GM12878 (cell line): ENCODE results near the gene G2E3. TPM values are rescaled to one million over a fixed set of nuclear protein-coding genes. Genes with fewer than 3 reads are reported as not detected.

Experiments used
- ATAC-seq: fragments of 200-7000 bp; cut with Tn5 transposase; 3 replicates; pipeline ENCODE4 v1.9.1; 2020; ENCODE audit warnings: mild to moderate bottlenecking, moderate library complexity
- BruUV-seq: library from RNA; stranded (reverse); fragments of 400-500 nt; replicated peaks from 2 replicates; lab custom pipeline; 2021; lab: Mats Ljungman, UMichigan
- CTCF ChIA-PET: fragments of 300-600 bp; sonication (Branson Sonifier 250); formaldehyde crosslinking; extraction: SDS; loops from one replicate; lab custom pipeline; 2021; ENCODE audit warnings: inconsistent platforms; lab: Yijun Ruan, JAX
- POLR2A ChIA-PET: fragments of 350-600 bp; formaldehyde crosslinking; extraction: SDS; loops from one replicate; lab custom pipeline; 2021; ENCODE audit warnings: inconsistent platforms; lab: Charles Lee
- RAD21 ChIA-PET: fragments of 300-600 bp; sonication (Branson Sonifier 250); formaldehyde crosslinking; loops from one replicate; lab custom pipeline; 2023; ENCODE audit warnings: antibody characterized with exemption; ENCODE audit not compliant: unreplicated experiment; lab: Charles Lee
- SMC1A ChIA-PET: fragments of 300-600 bp; sonication (Branson Sonifier 250); formaldehyde crosslinking; loops from one replicate; lab custom pipeline; 2023; ENCODE audit not compliant: unreplicated experiment, uncharacterized antibody; lab: Charles Lee
- DNase-seq: peaks from one replicate; pipeline ENCODE4 v3.0.0-alpha.2; 2011; ENCODE audit warnings: low read depth, low spot score
- FAIRE-seq: peaks from 3 replicates; lab custom pipeline; 2011; peaks lifted over from hg19 to GRCh38; lab: Jason Lieb, UNC
- H2AFZ ChIP-seq: 2 replicates; pipeline ENCODE4 v1.6.0; 2011; ENCODE audit warnings: low read depth, low read length, control low read depth; ENCODE audit not compliant: control insufficient read depth
- H3K27ac ChIP-seq: 2 replicates; pipeline ENCODE4 v1.5.1; 2011; ENCODE audit warnings: control low read depth; ENCODE audit not compliant: control insufficient read depth, insufficient read depth
- H3K27me3 ChIP-seq, 2 experiments: replicated peaks in 1 of 2; 2 replicates each; pipeline versions ENCODE4 v1.6.0 to v1.6.1; 2011; ENCODE audit warnings: low read length in 1 of 2; ENCODE audit not compliant: control insufficient read depth in 2 of 2, insufficient read depth in 2 of 2
- H3K36me3 ChIP-seq, 2 experiments: 2 replicates each; pipeline ENCODE4 v1.5.1; 2011; ENCODE audit warnings: low read length in 1 of 2; ENCODE audit not compliant: control insufficient read depth in 2 of 2, insufficient read depth in 2 of 2
- H3K4me1 ChIP-seq: 2 replicates; pipeline ENCODE4 v1.6.1; 2011; ENCODE audit warnings: mild to moderate bottlenecking, low read length, moderate library complexity, mixed read lengths; ENCODE audit not compliant: control insufficient read depth, insufficient read depth
- H3K4me2 ChIP-seq: 2 replicates; pipeline ENCODE4 v1.6.0; 2011; ENCODE audit warnings: control low read depth; ENCODE audit not compliant: control insufficient read depth, insufficient read depth
- H3K4me3 ChIP-seq: fragments of 200-600 bp; sonication (generic); 2 replicates; pipeline ENCODE4 v1.5.1; 2016
- H3K79me2 ChIP-seq: 2 replicates; pipeline ENCODE4 v1.6.0; 2011; ENCODE audit warnings: low read length; ENCODE audit not compliant: control insufficient read depth, insufficient read depth
- H3K9ac ChIP-seq: 2 replicates; pipeline ENCODE4 v1.8.0; 2011; ENCODE audit warnings: low read length, control low read depth, mixed read lengths; ENCODE audit not compliant: control insufficient read depth, insufficient read depth
- H3K9me3 ChIP-seq: replicated peaks from 3 replicates; pipeline ENCODE4 v1.5.1; 2011; ENCODE audit warnings: mild to moderate bottlenecking, low read length; ENCODE audit not compliant: control insufficient read depth, insufficient read depth
- H4K20me1 ChIP-seq: 2 replicates; pipeline ENCODE4 v1.6.0; 2011; ENCODE audit not compliant: control insufficient read depth, insufficient read depth
- EGR1 ChIP-seq, 2 experiments: IDR thresholded peaks; 1 replicate in 1 of 2; 2 replicates in 1 of 2; pipeline ENCODE4 v1.6.1; 2011 to 2012; ENCODE audit warnings: low read depth in 2 of 2, low read length in 2 of 2, borderline replicate concordance in 1 of 2, mild to moderate bottlenecking in 1 of 2, moderate library complexity in 1 of 2
- ETV6 ChIP-seq, 2 experiments: fragments of 450-650 bp in 1 of 2; IDR thresholded peaks in 1 of 2; conservative IDR thresholded peaks in 1 of 2; 2 replicates each; pipeline ENCODE4 v1.6.1; 2014; ENCODE audit warnings: antibody characterized with exemption in 1 of 2, borderline replicate concordance in 1 of 2, low read depth in 1 of 2, mild to moderate bottlenecking in 1 of 2, moderate library complexity in 1 of 2
- KAT2A ChIP-seq: conservative IDR thresholded peaks from 2 replicates; pipeline ENCODE4 v1.6.1; 2011; ENCODE audit warnings: low read depth, low read length; ENCODE audit not compliant: control insufficient read depth
- RBBP5 ChIP-seq: fragments of 200-600 bp; sonication (generic); conservative IDR thresholded peaks from 2 replicates; pipeline ENCODE4 v1.6.1; 2016
- SKIL ChIP-seq: fragments of 450-650 bp; IDR thresholded peaks from 2 replicates; pipeline ENCODE4 v1.6.1; 2017; ENCODE audit warnings: mild to moderate bottlenecking, low read depth, inconsistent platforms; ENCODE audit not compliant: poor library complexity, severe bottlenecking
- SPI1 ChIP-seq: IDR thresholded peaks from 2 replicates; pipeline ENCODE4 v1.6.1; 2011; ENCODE audit warnings: low read depth, mild to moderate bottlenecking, low read length, moderate library complexity, borderline replicate concordance; ENCODE audit not compliant: insufficient read depth
- STAT1 ChIP-seq: fragments of 450-650 bp; conservative IDR thresholded peaks from 2 replicates; pipeline ENCODE4 v1.6.1; 2014; ENCODE audit warnings: antibody characterized with exemption, mild to moderate bottlenecking
- TCF12 ChIP-seq: IDR thresholded peaks from 2 replicates; pipeline ENCODE4 v1.6.1; 2011; ENCODE audit warnings: low read depth, mild to moderate bottlenecking, low read length
- ZBED1 ChIP-seq: IDR thresholded peaks from 2 replicates; pipeline ENCODE4 v1.6.1; 2016; ENCODE audit warnings: borderline replicate concordance
- ZBTB11 ChIP-seq: fragments of 450-650 bp; formaldehyde crosslinking; IDR thresholded peaks from 2 replicates; pipeline ENCODE4 v1.5.0; 2022; ENCODE audit warnings: mild to moderate bottlenecking, missing genetic modification characterization
- ZNF217 ChIP-seq: fragments of 450-650 bp; IDR thresholded peaks from 2 replicates; pipeline ENCODE4 v1.6.1; 2017; ENCODE audit warnings: antibody characterized with exemption, mild to moderate bottlenecking
- ZNF384 ChIP-seq: IDR thresholded peaks from 2 replicates; pipeline ENCODE4 v1.6.1; 2012; ENCODE audit warnings: low read depth, mild to moderate bottlenecking, low read length, improper control_type of control experiment, borderline replicate concordance
- in situ Hi-C: fragments of 300-500 bp; cut with MboI; formaldehyde crosslinking; loops from 9 replicates; pipeline ENCODE4 v1.14.3; 2018; ENCODE audit warnings: mixed read lengths
- intact Hi-C: fragments of 100-400 bp; cut with micrococcal nuclease; formaldehyde crosslinking; loops from one replicate; pipeline ENCODE4 v1.14.2; 2022; ENCODE audit not compliant: unreplicated experiment
- polyA plus RNA-seq, 11 experiments: library from polyadenylated mRNA; depleted of rRNA in 4 of 11; unstranded in 6 of 11; stranded (reverse) in 5 of 11; fragments of >200 nt; fragmentation: Nextera tagmentation in 4 of 11; fragmentation: Illumina TruSeq in 1 of 11; extraction: Ambion mirVana in 4 of 11; extraction: Trizol in 1 of 11; gene quantifications; 1 replicate in 1 of 11; 2 replicates in 10 of 11; pipeline versions ENCODE4 v1.2.1 to v1.2.3, GENCODE V29; 2011 to 2016; ENCODE audit warnings: inconsistent platforms in 2 of 11, missing spikeins in 2 of 11, low read depth in 1 of 11
- total RNA-seq, 4 experiments: library from RNA; depleted of rRNA in 3 of 4; stranded (reverse); fragments of >200 nt in 3 of 4; fragmentation: Illumina TruSeq in 1 of 4; extraction: Trizol in 1 of 4; gene quantifications; 2 replicates each; pipeline versions ENCODE4 v1.2.1 to v1.2.3, GENCODE V29; 2013 to 2021

Gene G2E3
- total and polyA plus RNA-seq, 10 of the 15 experiments (the other 5 are each of a cell fraction or from before 2014, with no cell fraction given) = 10.0 to 38.0 (median 21.1) TPM

- H2AFZ ChIP-seq = no peak overlapping the region
- H3K4me2 ChIP-seq = no peak overlapping the region
- BruUV-seq = no TSS peak
- RAD21 ChIA-PET = no interaction called here
- H3K9me3 ChIP-seq = peaks cover 14% of the 10 kb centered on the region; the same call in 2 of the 3 replicates
- no peak for TF ChIP-seq SPI1
- no peak for TF ChIP-seq ETV6 (conservative IDR thresholded peaks at IDR 0.05 in 1 of 2, IDR thresholded peaks at IDR 0.05 in 1 of 2; ENCODE audit: borderline replicate concordance in 1 of 2, low read depth in 1 of 2)
- TF ChIP-seq RBBP5 = no peak
- no peak for TF ChIP-seq SKIL
- TF ChIP-seq STAT1 = no peak
- no peak for TF ChIP-seq EGR1 (IDR thresholded peaks at IDR 0.05; ENCODE audit: borderline replicate concordance in 1 of 2, low read depth in 2 of 2, low read length in 2 of 2)
- no peak for TF ChIP-seq KAT2A
- TF ChIP-seq ZBED1 = no peak
- TF ChIP-seq ZBTB11 = no peak
- no peak for TF ChIP-seq ZNF384
- no peak for TF ChIP-seq TCF12
- no peak for TF ChIP-seq ZNF217
- no peak overlapping the region for H3K27ac ChIP-seq
- no peak overlapping the region for H3K9ac ChIP-seq
- H3K27me3 ChIP-seq = no peaks in the 10 kb centered on the region
- no peak for ATAC-seq
- FAIRE-seq = no peak
- H3K4me1 ChIP-seq = no peaks in the 10 kb centered on the region
- H4K20me1 ChIP-seq = no peaks in the 10 kb centered on the region
- DNase-seq = no peak
- peaks cover 3 to 15% of the 10 kb centered on the region in 2 experiments for H3K36me3 ChIP-seq
- POLR2A ChIA-PET = no interaction called here
- CTCF ChIA-PET = interaction anchor here (1.0 kb wide), 1 partner anchor 9 kb away, joined by 3 read pairs; no protein-coding TSS in a partner anchor
- SMC1A ChIA-PET = interaction anchor here (0.8 kb wide), 1 partner anchor 32 kb away, joined by 3 read pairs; no protein-coding TSS in a partner anchor
- intact Hi-C loops (no loop called here), in situ Hi-C loops (no loop called here)
- H3K79me2 ChIP-seq = peaks cover 32% of the 10 kb centered on the region
- H3K4me3 ChIP-seq = no peak overlapping the region
These were observed 25.2 kb downstream of the G2E3 start for GRCh38 chr14:30584058-30584630.
